Kidney (tissue), 14 donors: ENCODE data around the gene FLNB. TPM values are rescaled to one million over a fixed set of nuclear protein-coding genes. Genes with fewer than 3 reads are reported as not detected.
A peak's percentile ranks its signal among the peaks of the same experiment; 100 is the strongest.

Experiments used
- DNase-seq, 5 donors: peaks; one replicate each; pipeline ENCODE4 v3.0.0-alpha.2; 2013 to 2020
- FAIRE-seq: peaks from 2 replicates; lab custom pipeline; 2012; peaks lifted over from hg19 to GRCh38; lab: Jason Lieb, UNC
- H3K27ac ChIP-seq, 2 donors: one replicate each; pipeline ENCODE4 v1.7.0; 2013; ENCODE audit warnings: low read depth in 2 of 2, low read length in 2 of 2, inconsistent platforms in 1 of 2
- H3K27me3 ChIP-seq: one replicate; pipeline ENCODE4 v1.7.1; 2013; ENCODE audit warnings: low read length, inconsistent platforms; ENCODE audit not compliant: control insufficient read depth, insufficient read depth
- H3K36me3 ChIP-seq, 3 donors: one replicate each; pipeline versions ENCODE4 v1.7.0 to v1.7.1; 2013; ENCODE audit warnings: low read length in 3 of 3, control low read depth in 1 of 3, inconsistent platforms in 1 of 3; ENCODE audit not compliant: insufficient read depth in 3 of 3, control insufficient read depth in 2 of 3
- H3K4me1 ChIP-seq, 3 donors: one replicate each; pipeline versions ENCODE4 v1.7.0 to v1.7.1; 2013; ENCODE audit warnings: low read length in 3 of 3, inconsistent platforms in 1 of 3, low read depth in 1 of 3; ENCODE audit not compliant: control insufficient read depth in 2 of 3, insufficient read depth in 2 of 3
- H3K4me3 ChIP-seq, 3 donors: one replicate each; pipeline versions ENCODE4 v1.7.0 to v1.8.1; 2013; ENCODE audit warnings: low read length in 3 of 3, control low read depth in 1 of 3, inconsistent platforms in 1 of 3
- H3K9ac ChIP-seq, 3 donors: one replicate each; pipeline versions ENCODE4 v1.7.0 to v1.7.1; 2013; ENCODE audit warnings: low read length in 3 of 3, control low read depth in 1 of 3, inconsistent platforms in 1 of 3
- H3K9me3 ChIP-seq, 3 donors: one replicate each; pipeline versions ENCODE4 v1.7.0 to v1.7.1; 2013; ENCODE audit warnings: low read length in 3 of 3, control low read depth in 1 of 3, inconsistent platforms in 1 of 3; ENCODE audit not compliant: control insufficient read depth in 2 of 3, insufficient read depth in 1 of 3
- CTCF ChIP-seq: IDR thresholded peaks from 3 replicates; pipeline ENCODE4 v1.5.1; 2012; ENCODE audit warnings: mild to moderate bottlenecking, moderate library complexity, borderline replicate concordance; ENCODE audit not compliant: insufficient read depth; ENCODE audit errors: extremely low read depth
- intact Hi-C: fragments of 100-400 bp; cut with DNase I; formaldehyde crosslinking; loops from one replicate; pipeline ENCODE4 v1.11.1; 2022
- polyA plus RNA-seq: library from polyadenylated mRNA; stranded (reverse); fragments of 350-450 nt; fragmentation: Illumina TruSeq; extraction: RNeasy Lipid Tissue Mini Kit (QIAGEN cat#74804); gene quantifications from one replicate; pipeline ENCODE4 v1.2.3, GENCODE V29; 2014; ENCODE audit warnings: low read depth, low replicate concordance; ENCODE audit not compliant: insufficient read depth
- total RNA-seq: library from RNA; stranded (reverse); fragmentation: NEBNext Ultra II Directional; extraction: Animal tissue kit (Norgen Biotek cat#: 25700); gene quantifications from one replicate; pipeline ENCODE4 v1.2.1, GENCODE V29; 2021
- donor health status: control.
- donor health status: control.
- donor health status: control.
- donor health status: control.
- donor health status: control.
- donor health status: DM: yes; HTN: yes; CAD: no.
- donor health status: Normal renal cell carcinoma (clear cell type).

The FLNB gene
- total and polyA plus RNA-seq, 2 donors from 2014 or later, result 115 to 216 TPM

GRCh38 chr3:58026598-58026997 is 18.4 kb downstream of the FLNB start:
- Histone ChIP-seq H3K27me3 (no peaks in the 10 kb centered on the region), H3K4me3 (no peak overlapping the region), H3K9me3 (no peaks in the 10 kb centered on the region), H3K9ac (peak overlapping the region in 1 of 3 donors; percentile 65), H3K36me3 (no peaks in the 10 kb centered on the region), H3K27ac (peak overlapping the region; percentile 81 to 90), H3K4me1 (peaks cover 2 to 29% (median 25%) of the 10 kb centered on the region in 3 donors)
- FAIRE-seq (no peak), DNase-seq (no peak)
- intact Hi-C loops, result no loop called here
- no peak for TF ChIP-seq CTCF

- no peaks in the 10 kb centered on the region for H3K36me3 ChIP-seq
- no peaks in the 10 kb centered on the region for H3K27me3 ChIP-seq
- TF ChIP-seq CTCF, result no peak
- peaks cover 2 to 20% (median 19%) of the 10 kb centered on the region in 3 donors for H3K4me1 ChIP-seq
- DNase-seq (no peak), FAIRE-seq (no peak)
- H3K4me3 ChIP-seq, result no peak overlapping the region
- intact Hi-C loops, result no loop called here
- H3K27ac ChIP-seq, result peak overlapping the region in 1 of 2 donors; percentile 67
- no peak overlapping the region for H3K9ac ChIP-seq
- no peaks in the 10 kb centered on the region for H3K9me3 ChIP-seq
These were observed 19.6 kb downstream of the FLNB start for GRCh38 chr3:58027704-58028317.

GRCh38 chr3:58028902-58029301 is 20.7 kb downstream of the FLNB start:
- FAIRE-seq, result no peak
- no peak overlapping the region for H3K9ac ChIP-seq
- no peaks in the 10 kb centered on the region for H3K27me3 ChIP-seq
- intact Hi-C loops, result no loop called here
- no peaks in the 10 kb centered on the region for H3K36me3 ChIP-seq
- H3K27ac ChIP-seq, result no peak overlapping the region
- H3K9me3 ChIP-seq, result no peaks in the 10 kb centered on the region
- H3K4me1 ChIP-seq, result peaks cover 2 to 19% (median 18%) of the 10 kb centered on the region in 3 donors
- no peak for TF ChIP-seq CTCF
- no peak overlapping the region for H3K4me3 ChIP-seq
- no peak for DNase-seq
